Measurements from ENCODE around the gene PHLDA1. TPM values are rescaled to one million over a fixed set of nuclear protein-coding genes. Genes with fewer than 3 reads are reported as not detected.
A peak's percentile ranks its signal among the peaks of the same experiment; 100 is the strongest.

PHLDA1 gene
- total and polyA plus RNA-seq, 2 donors (not counting 3 experiments of a cell fraction or from before 2014, with no cell fraction given): 14.1 to 30.8 TPM

GRCh38 chr12:75996861-75997447 lies 34.6 kb downstream of the PHLDA1 start:
- TSS peak; percentile 77 for BruUV-seq (replicated peaks)
- Histone ChIP-seq H3K79me2 (ENCODE audit: control insufficient read depth, insufficient read depth, low read length) (no peaks in the 10 kb centered on the region), H3K9me1 (replicated peaks; ENCODE audit: control insufficient read depth, extremely low read depth, insufficient read depth, low read length) (no peaks in the 10 kb centered on the region), H3K36me3 (ENCODE audit: control insufficient read depth in 2 of 2, extremely low read depth in 1 of 2, insufficient read depth in 2 of 2, low read length in 2 of 2) (no peaks in the 10 kb centered on the region), H3K9ac (replicated peaks; ENCODE audit: extremely low read depth, insufficient read depth, low read length) (no peak overlapping the region), H3K4me3 (replicated peaks in 1 of 3; ENCODE audit: insufficient read depth in 1 of 3, low read depth in 1 of 3, low read length in 3 of 3) (no peak overlapping the region), H4K20me1 (replicated peaks; ENCODE audit: control insufficient read depth, extremely low read depth, insufficient read depth, low read length) (no peaks in the 10 kb centered on the region), H2AFZ (ENCODE audit: low read depth, low read length) (peak overlapping the region; percentile 57), H3K9me3 (replicated peaks; ENCODE audit: control insufficient read depth, insufficient read depth, low read length) (no peaks in the 10 kb centered on the region), H3K27me3 (ENCODE audit: control insufficient read depth in 2 of 2, insufficient read depth in 2 of 2, low read length in 2 of 2) (no peaks in the 10 kb centered on the region), H3K27ac (ENCODE audit: insufficient read depth, low read depth, low read length) (peak overlapping the region; percentile 67), H3K4me1 (ENCODE audit: control insufficient read depth, extremely low read depth, insufficient read depth, low read length) (peaks cover 31% of the 10 kb centered on the region), H3K4me2 (ENCODE audit: insufficient read depth, low read length) (peak overlapping the region; percentile 69)
- ChIA-PET POLR2A (interaction anchor here (1.2 kb wide), 1 partner anchor 34 kb away, joined by 3 read pairs; the partner anchor contains the start of gene PHLDA1), CTCF (interaction anchor here (2.0 kb wide), 1 partner anchor 34 kb away, joined by 6 read pairs; the partner anchor contains the start of gene PHLDA1)
- TF ChIP-seq GATA2 (IDR thresholded peaks at IDR 0.05; ENCODE audit: insufficient read depth, insufficient read length, low read depth, low read length) (peak; percentile 61), FOS (IDR thresholded peaks at IDR 0.05; ENCODE audit: borderline replicate concordance, insufficient read depth, low read length) (no peak)
- TF ChIP-seq, protein P1, sequence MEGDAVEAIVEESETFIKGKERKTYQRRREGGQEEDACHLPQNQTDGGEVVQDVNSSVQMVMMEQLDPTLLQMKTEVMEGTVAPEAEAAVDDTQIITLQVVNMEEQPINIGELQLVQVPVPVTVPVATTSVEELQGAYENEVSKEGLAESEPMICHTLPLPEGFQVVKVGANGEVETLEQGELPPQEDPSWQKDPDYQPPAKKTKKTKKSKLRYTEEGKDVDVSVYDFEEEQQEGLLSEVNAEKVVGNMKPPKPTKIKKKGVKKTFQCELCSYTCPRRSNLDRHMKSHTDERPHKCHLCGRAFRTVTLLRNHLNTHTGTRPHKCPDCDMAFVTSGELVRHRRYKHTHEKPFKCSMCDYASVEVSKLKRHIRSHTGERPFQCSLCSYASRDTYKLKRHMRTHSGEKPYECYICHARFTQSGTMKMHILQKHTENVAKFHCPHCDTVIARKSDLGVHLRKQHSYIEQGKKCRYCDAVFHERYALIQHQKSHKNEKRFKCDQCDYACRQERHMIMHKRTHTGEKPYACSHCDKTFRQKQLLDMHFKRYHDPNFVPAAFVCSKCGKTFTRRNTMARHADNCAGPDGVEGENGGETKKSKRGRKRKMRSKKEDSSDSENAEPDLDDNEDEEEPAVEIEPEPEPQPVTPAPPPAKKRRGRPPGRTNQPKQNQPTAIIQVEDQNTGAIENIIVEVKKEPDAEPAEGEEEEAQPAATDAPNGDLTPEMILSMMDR (IDR thresholded peaks at IDR 0.05; ENCODE audit: extremely low read depth in 1 of 2, insufficient read depth in 1 of 2, low read depth in 1 of 2, low read length in 2 of 2): no peak
- peak; percentile 50 for DNase-seq (ENCODE audit: low read depth, low spot score)
- intact Hi-C loops (cut with micrococcal nuclease) (loop anchor here (1.0 to 2.0 kb wide), 3 partner anchors 19 to 34 kb away; partner anchors contain the start of gene PHLDA1), dilution Hi-C loops (cut with MboI; ENCODE audit: extremely low pct_ligation_motif_present, low sequenced_read_pairs) (no loop called here)
- no peak for FAIRE-seq

DNA sequence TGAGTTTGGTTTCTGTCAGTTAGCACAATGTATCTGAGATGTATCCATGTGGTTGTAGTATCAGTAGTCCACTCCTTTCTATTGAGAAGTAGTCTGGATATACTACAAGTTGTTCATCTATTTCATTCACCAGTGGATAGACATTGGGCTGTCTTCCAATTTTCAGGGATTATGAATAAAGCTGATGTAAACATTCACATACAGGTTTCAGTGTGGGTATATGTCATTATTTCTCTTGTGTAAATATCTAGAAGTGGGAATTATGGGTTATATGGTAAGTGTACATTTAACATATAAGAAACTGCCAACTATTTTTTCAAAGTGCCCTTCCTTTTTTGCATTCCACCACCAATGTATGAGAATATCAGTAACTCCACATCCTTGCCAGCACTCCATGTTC lies 35.9 kb downstream of the PHLDA1 start:
- H3K4me2 ChIP-seq (ENCODE audit: insufficient read depth, low read length): no peak overlapping the region
- ChIA-PET POLR2A (no interaction called here), CTCF (interaction anchor here (1.6 kb wide), 1 partner anchor 87 kb away, joined by 3 read pairs; no protein-coding TSS in a partner anchor)
- no TSS peak for BruUV-seq (replicated peaks)
- dilution Hi-C loops (cut with MboI; ENCODE audit: extremely low pct_ligation_motif_present, low sequenced_read_pairs) (no loop called here), intact Hi-C loops (cut with micrococcal nuclease) (loop anchor here (2.0 kb wide), 2 partner anchors 25 to 35 kb away; partner anchors contain the start of gene PHLDA1)
- no peak overlapping the region for H3K9ac ChIP-seq (replicated peaks; ENCODE audit: extremely low read depth, insufficient read depth, low read length)
- H2AFZ ChIP-seq (ENCODE audit: low read depth, low read length): no peak overlapping the region
- H3K27ac ChIP-seq (ENCODE audit: insufficient read depth, low read depth, low read length): no peak overlapping the region
- H3K9me3 ChIP-seq (replicated peaks; ENCODE audit: control insufficient read depth, insufficient read depth, low read length): no peaks in the 10 kb centered on the region
- no peaks in the 10 kb centered on the region for H3K36me3 ChIP-seq (ENCODE audit: control insufficient read depth in 2 of 2, extremely low read depth in 1 of 2, insufficient read depth in 2 of 2, low read length in 2 of 2)
- TF ChIP-seq, protein P1 (IDR thresholded peaks at IDR 0.05; ENCODE audit: extremely low read depth in 1 of 2, insufficient read depth in 1 of 2, low read depth in 1 of 2, low read length in 2 of 2): no peak
- no peak for TF ChIP-seq POLR2AphosphoS5 (IDR thresholded peaks at IDR 0.05; ENCODE audit: insufficient read depth, low read depth, low read length)
- no peak for TF ChIP-seq POLR2A (IDR thresholded peaks at IDR 0.05; ENCODE audit: low read depth, low read length)
- TF ChIP-seq JUN (IDR thresholded peaks at IDR 0.05; ENCODE audit: borderline replicate concordance, insufficient read depth, insufficient read length, low read depth): no peak
- TF ChIP-seq, protein P2, sequence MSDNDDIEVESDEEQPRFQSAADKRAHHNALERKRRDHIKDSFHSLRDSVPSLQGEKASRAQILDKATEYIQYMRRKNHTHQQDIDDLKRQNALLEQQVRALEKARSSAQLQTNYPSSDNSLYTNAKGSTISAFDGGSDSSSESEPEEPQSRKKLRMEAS (IDR thresholded peaks at IDR 0.05; ENCODE audit: insufficient read depth, insufficient read length): no peak
- no peak for TF ChIP-seq EZH2 (IDR thresholded peaks at IDR 0.05; ENCODE audit: borderline replicate concordance, low read depth, low read length, severe bottlenecking)
- H3K4me1 ChIP-seq (ENCODE audit: control insufficient read depth, extremely low read depth, insufficient read depth, low read length): peaks cover 31% of the 10 kb centered on the region
- no peak overlapping the region for H3K4me3 ChIP-seq (replicated peaks in 1 of 3; ENCODE audit: insufficient read depth in 1 of 3, low read depth in 1 of 3, low read length in 3 of 3)
- no peaks in the 10 kb centered on the region for H3K27me3 ChIP-seq (ENCODE audit: control insufficient read depth in 2 of 2, insufficient read depth in 2 of 2, low read length in 2 of 2)
- no peaks in the 10 kb centered on the region for H3K9me1 ChIP-seq (replicated peaks; ENCODE audit: control insufficient read depth, extremely low read depth, insufficient read depth, low read length)
- FAIRE-seq (no peak), DNase-seq (ENCODE audit: low read depth, low spot score) (no peak)
- H4K20me1 ChIP-seq (replicated peaks; ENCODE audit: control insufficient read depth, extremely low read depth, insufficient read depth, low read length): no peaks in the 10 kb centered on the region
- H3K79me2 ChIP-seq (ENCODE audit: control insufficient read depth, insufficient read depth, low read length): no peaks in the 10 kb centered on the region
